IPS-20b (cell line): ENCODE data around the gene MYBL2.

Experiments
- H3K27ac ChIP-seq: one replicate; pipeline ENCODE4 v1.5.1; 2013; ENCODE audit warnings: low read length
- H3K27me3 ChIP-seq: 2 replicates; pipeline ENCODE4 v1.6.1; 2013; ENCODE audit warnings: mild to moderate bottlenecking, low read length, inconsistent platforms; ENCODE audit not compliant: insufficient read depth
- H3K36me3 ChIP-seq: 2 replicates; pipeline ENCODE4 v1.6.1; 2013; ENCODE audit warnings: low read depth, mild to moderate bottlenecking, inconsistent platforms, low read length, moderate library complexity; ENCODE audit not compliant: insufficient read depth
- H3K4me1 ChIP-seq: 2 replicates; pipeline ENCODE4 v1.6.1; 2013; ENCODE audit warnings: mild to moderate bottlenecking, control low read depth, inconsistent platforms, low read length, moderate library complexity; ENCODE audit not compliant: insufficient read depth
- H3K4me3 ChIP-seq: 2 replicates; pipeline ENCODE4 v1.5.1; 2013; ENCODE audit warnings: mild to moderate bottlenecking, low read length, inconsistent platforms
- H3K9ac ChIP-seq: 2 replicates; pipeline ENCODE4 v1.6.1; 2013; ENCODE audit warnings: low read depth, mild to moderate bottlenecking, inconsistent platforms, low read length, moderate library complexity
- H3K9me3 ChIP-seq: 2 replicates; pipeline ENCODE4 v1.6.1; 2013; ENCODE audit warnings: mild to moderate bottlenecking, low read depth, low read length, inconsistent platforms; ENCODE audit not compliant: insufficient read depth

MYBL2 gene

DNA sequence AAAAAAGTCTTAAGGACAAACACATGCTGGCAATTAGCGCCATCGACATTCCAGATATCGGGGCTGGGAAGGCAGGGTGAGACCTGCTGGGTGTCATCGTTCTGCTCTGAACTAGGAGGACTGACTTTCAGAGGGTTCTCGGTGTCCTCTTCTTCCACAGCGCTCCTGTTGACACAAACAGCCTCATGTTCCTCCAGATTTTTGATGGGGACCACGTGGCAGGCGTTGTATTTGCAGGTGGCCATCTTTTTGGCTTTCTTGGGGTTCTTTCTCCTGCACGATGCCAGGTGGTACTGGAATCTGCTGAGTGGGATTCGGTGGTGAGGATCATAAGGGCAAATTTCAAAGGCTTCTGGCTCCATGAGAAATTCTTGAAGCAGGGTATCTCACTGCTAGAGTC lies 59.4 kb downstream of the MYBL2 start:
- no peaks in the 10 kb centered on the region for H3K9me3 ChIP-seq
- no peaks in the 10 kb centered on the region for H3K36me3 ChIP-seq
- no peaks in the 10 kb centered on the region for H3K27me3 ChIP-seq
- H3K9ac ChIP-seq, result no peak overlapping the region
- no peak overlapping the region for H3K27ac ChIP-seq
- no peaks in the 10 kb centered on the region for H3K4me1 ChIP-seq
- no peak overlapping the region for H3K4me3 ChIP-seq

- H3K36me3 ChIP-seq, result no peaks in the 10 kb centered on the region
- no peaks in the 10 kb centered on the region for H3K27me3 ChIP-seq
- no peaks in the 10 kb centered on the region for H3K4me1 ChIP-seq
- no peak within 1 kb of the TSS for H3K9ac ChIP-seq
- H3K9me3 ChIP-seq, result no peaks in the 10 kb centered on the region
- no peak within 1 kb of the TSS for H3K27ac ChIP-seq
- no peak within 1 kb of the TSS for H3K4me3 ChIP-seq
Observed at GRCh38 chr20:43726811-43727338, 60.0 kb downstream of the MYBL2 start, which contains the start of gene GTSF1L. TSS of gene GTSF1L (minus strand) at chr20:43727002. CDS start at chr20:43726694, 308 bp downstream.

- no peaks in the 10 kb centered on the region for H3K27me3 ChIP-seq
- no peaks in the 10 kb centered on the region for H3K36me3 ChIP-seq
- no peak overlapping the region for H3K4me3 ChIP-seq
- H3K9ac ChIP-seq, result no peak overlapping the region
- H3K27ac ChIP-seq, result no peak overlapping the region
- H3K4me1 ChIP-seq, result no peaks in the 10 kb centered on the region
- H3K9me3 ChIP-seq, result no peaks in the 10 kb centered on the region
Observed at GRCh38 chr20:43727980-43728590, 61.2 kb downstream of the MYBL2 start.

DNA sequence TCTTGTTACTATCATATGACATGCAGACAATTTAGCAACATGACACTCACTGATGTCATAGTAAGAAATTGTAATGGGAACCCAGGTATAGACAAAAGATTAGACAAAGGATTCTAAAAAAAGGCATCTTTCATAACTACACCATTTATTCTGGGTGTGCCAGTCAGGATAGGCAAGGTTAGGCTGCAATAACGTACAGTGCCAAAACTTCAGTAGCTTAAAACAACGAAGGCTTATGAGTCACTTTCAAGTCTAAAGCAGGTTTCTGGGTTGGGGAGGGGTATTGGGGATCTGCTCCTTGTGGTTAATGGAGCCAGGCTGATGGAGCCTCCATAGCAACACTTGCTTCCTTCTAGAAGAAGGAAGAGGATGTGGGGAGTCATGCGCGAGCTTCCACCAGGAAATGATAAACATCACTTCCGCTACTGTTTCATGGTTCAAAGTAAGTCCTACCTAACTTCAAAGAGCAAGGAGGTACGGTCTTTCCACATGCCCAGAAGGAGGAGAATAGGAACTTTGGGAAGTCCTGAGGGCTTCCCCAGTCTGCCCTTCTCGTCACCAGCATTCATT lies 61.9 kb downstream of the MYBL2 start:
- H3K9ac ChIP-seq, result no peak overlapping the region
- no peaks in the 10 kb centered on the region for H3K27me3 ChIP-seq
- no peaks in the 10 kb centered on the region for H3K36me3 ChIP-seq
- no peak overlapping the region for H3K27ac ChIP-seq
- no peak overlapping the region for H3K4me3 ChIP-seq
- H3K4me1 ChIP-seq, result no peaks in the 10 kb centered on the region
- no peaks in the 10 kb centered on the region for H3K9me3 ChIP-seq

GRCh38 chr20:43731469-43731868 lies 64.6 kb downstream of the MYBL2 start:
- no peaks in the 10 kb centered on the region for H3K36me3 ChIP-seq
- H3K4me3 ChIP-seq, result no peak overlapping the region
- H3K4me1 ChIP-seq, result no peaks in the 10 kb centered on the region
- no peaks in the 10 kb centered on the region for H3K9me3 ChIP-seq
- no peaks in the 10 kb centered on the region for H3K27me3 ChIP-seq
- H3K27ac ChIP-seq, result no peak overlapping the region
- no peak overlapping the region for H3K9ac ChIP-seq

- Histone ChIP-seq H3K4me1 (no peaks in the 10 kb centered on the region), H3K9me3 (no peaks in the 10 kb centered on the region), H3K27me3 (no peaks in the 10 kb centered on the region), H3K27ac (no peak overlapping the region), H3K36me3 (no peaks in the 10 kb centered on the region), H3K9ac (no peak overlapping the region), H3K4me3 (no peak overlapping the region)
Observed at GRCh38 chr20:43731927-43732326, 65.0 kb downstream of the MYBL2 start.

DNA sequence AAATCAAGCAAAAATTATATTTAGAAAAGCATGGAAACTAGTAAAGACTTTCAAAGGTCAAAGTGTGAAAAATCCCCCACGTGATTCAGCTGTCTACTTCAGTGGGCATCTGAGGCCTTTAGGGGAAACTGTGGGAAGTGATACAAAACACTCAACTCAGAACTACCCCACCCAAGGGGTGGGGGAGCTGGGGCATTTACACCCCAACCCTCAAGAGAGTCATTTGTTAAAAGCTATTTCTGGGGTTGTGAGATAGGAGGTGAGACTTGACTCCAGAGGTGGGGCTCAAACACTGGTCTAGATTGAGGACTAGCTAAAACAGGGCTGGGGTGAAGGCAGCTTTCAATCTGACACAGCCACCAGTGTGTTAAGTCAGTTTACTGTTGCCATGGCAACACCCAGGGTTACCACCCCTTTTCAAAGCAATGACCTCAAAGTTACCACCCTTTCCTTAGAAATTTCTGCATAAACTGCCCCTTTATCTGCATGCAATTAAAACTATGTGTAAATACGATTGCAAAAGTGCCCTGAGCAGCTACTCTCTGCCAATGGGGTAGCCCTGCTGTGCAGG lies 69.8 kb downstream of the MYBL2 start:
- Histone ChIP-seq H3K9ac (no peak overlapping the region), H3K9me3 (no peaks in the 10 kb centered on the region), H3K27ac (no peak overlapping the region), H3K4me3 (no peak overlapping the region), H3K4me1 (no peaks in the 10 kb centered on the region), H3K36me3 (no peaks in the 10 kb centered on the region), H3K27me3 (no peaks in the 10 kb centered on the region)

- Histone ChIP-seq H3K36me3 (no peaks in the 10 kb centered on the region), H3K4me1 (no peaks in the 10 kb centered on the region), H3K9ac (no peak overlapping the region), H3K9me3 (no peaks in the 10 kb centered on the region), H3K4me3 (no peak overlapping the region), H3K27ac (no peak overlapping the region), H3K27me3 (no peaks in the 10 kb centered on the region)
Observed at GRCh38 chr20:43737925-43738324, 71.0 kb downstream of the MYBL2 start.

DNA sequence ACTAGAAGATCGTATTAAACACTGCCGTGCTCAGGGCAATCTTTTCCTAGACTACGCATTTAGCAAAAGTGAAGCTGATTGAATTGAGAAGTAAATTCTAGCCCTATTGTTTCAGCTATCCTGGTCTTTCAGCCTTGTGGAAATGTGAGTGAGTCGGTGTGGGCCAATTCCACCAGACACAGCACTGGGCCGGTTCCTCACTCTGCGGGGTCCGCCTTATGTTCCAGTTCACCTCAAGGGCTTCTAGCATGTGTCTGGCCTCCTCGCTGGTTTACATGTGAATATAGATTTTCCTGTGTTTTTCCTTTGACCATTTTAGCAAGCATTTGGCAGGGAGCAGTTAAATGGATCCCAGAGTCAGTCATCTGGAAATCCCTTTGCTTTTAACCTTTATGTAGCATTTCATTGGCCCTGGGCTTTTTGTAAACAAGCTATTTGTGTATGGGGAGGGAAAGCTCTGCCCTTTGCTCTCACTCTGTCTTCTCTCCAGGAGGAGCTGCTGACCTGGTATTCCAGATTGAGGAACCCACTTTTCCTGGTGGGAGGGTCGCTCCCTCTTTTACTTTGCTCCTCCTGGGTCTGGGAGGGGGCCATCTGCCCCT lies 72.3 kb downstream of the MYBL2 start:
- no peaks in the 10 kb centered on the region for H3K4me1 ChIP-seq
- H3K9me3 ChIP-seq, result no peaks in the 10 kb centered on the region
- H3K36me3 ChIP-seq, result no peaks in the 10 kb centered on the region
- H3K27me3 ChIP-seq, result no peaks in the 10 kb centered on the region
- no peak overlapping the region for H3K9ac ChIP-seq
- no peak overlapping the region for H3K4me3 ChIP-seq
- H3K27ac ChIP-seq, result no peak overlapping the region

DNA sequence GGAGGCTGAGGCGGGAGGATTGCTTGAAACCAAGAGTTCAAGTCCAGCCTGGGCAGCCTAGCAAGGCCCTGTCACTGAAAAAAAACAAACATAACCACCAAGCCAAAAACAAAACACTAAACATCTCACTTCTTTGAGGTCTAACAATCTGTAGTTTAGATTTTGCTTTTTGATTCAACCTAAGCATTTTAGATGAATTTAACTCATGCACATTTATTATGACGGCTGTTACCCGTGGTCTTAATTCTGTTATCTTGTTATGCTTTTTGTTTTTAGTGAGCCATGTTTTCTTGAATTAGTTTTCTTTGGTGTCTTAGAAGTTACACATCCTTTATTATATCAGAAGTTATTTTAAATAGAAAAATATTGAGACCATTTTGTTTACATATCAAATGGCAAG lies 73.7 kb downstream of the MYBL2 start:
- Histone ChIP-seq H3K9ac (no peak overlapping the region), H3K9me3 (no peaks in the 10 kb centered on the region), H3K4me1 (no peaks in the 10 kb centered on the region), H3K4me3 (no peak overlapping the region), H3K27me3 (no peaks in the 10 kb centered on the region), H3K36me3 (no peaks in the 10 kb centered on the region), H3K27ac (no peak overlapping the region)

DNA sequence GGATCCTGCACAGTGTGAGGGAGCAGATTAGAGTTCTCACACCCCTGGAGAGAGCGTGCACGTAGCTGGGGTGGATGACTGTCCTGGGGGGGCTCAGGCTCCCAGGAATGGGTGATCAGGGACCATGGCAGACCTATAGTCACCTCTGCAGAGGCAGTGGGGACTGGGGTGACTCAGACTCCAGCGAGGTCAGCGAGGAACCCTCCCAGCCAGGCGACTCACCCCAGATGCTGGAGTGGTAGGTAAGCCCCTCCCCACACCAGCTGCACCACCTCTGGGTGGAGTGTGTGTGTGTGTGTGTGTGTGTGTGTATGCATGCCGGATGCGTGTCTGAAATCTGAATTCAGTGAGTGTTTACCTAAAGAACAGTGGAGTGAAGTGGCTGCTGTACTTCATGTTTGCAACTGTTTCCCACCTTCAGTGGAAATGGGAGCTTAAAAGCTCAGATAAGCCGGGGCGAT lies 77.3 kb downstream of the MYBL2 start:
- Histone ChIP-seq H3K4me3 (no peak overlapping the region), H3K9ac (no peak overlapping the region), H3K36me3 (no peaks in the 10 kb centered on the region), H3K9me3 (no peaks in the 10 kb centered on the region), H3K4me1 (no peaks in the 10 kb centered on the region), H3K27ac (no peak overlapping the region), H3K27me3 (no peaks in the 10 kb centered on the region)
